GM19324 (cell line): Measurements from ENCODE around the gene MAPK8.

ENCODE experiments used
- ATAC-seq: cut with Tn5 transposase; IDR thresholded peaks from one replicate; pipeline ENCODE4 v1.9.1; 2021; ENCODE audit warnings: mild to moderate bottlenecking, moderate library complexity; ENCODE audit not compliant: unreplicated experiment, low FRiP score

MAPK8 gene

DNA sequence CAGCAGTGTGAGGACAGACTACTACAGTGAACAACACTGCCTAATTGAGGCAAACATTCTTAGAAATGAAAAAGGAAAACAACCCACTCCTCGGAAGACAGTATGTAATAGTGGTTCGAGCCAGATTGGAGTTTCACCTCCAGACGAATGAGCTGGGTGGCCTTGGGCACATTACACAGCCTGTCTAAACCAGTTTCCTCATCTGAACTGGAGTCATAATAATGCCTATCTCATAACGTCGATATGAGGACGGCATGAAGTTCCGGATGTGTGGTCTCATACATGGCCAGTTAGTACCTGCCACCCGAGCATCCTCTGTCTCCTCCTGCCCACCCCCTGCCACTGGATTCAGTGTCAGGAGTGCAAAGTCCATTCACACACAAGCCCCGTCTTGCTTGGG, 16.2 kb upstream of the MAPK8 start:
- ATAC-seq: no peak

DNA sequence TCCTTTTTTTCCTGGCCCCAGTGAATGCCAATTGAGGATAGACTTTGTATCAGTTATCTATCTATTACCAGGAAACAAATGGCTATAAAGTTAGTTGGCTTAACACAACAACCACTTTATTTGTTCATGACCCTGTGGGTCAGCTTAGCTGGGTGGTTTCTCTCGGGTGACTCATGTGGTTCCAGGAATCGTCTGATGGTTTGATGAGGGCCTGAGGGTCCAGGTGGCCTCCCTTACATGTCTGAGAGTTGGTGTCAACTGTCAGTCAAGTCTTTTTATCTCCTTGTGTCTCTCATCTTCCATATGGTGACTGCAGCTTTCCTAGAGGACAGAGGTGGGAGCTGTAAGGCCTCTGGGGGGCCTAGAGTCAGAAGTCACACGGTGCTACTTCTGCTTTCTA, 15.3 kb upstream of the MAPK8 start:
- no peak for ATAC-seq

DNA sequence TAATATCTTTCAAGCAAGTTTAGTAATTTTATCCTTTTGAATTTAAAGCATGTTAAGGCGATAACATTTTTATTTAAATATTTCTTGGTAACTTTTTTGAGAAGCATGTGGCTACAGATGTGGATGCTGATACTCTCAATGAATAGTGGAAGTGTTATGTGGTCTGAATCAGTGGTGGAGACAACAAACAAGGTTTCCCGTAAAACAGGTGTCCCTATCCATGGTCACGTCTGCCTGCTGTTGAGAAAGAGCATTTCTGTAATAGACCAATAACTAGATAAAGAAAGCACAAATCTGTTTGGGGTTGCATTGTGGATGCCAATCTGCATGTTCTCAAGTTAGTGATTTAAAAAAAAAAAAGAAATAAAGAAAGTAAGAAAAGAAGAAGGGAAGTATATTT, 13.9 kb upstream of the MAPK8 start:
- no peak for ATAC-seq

DNA sequence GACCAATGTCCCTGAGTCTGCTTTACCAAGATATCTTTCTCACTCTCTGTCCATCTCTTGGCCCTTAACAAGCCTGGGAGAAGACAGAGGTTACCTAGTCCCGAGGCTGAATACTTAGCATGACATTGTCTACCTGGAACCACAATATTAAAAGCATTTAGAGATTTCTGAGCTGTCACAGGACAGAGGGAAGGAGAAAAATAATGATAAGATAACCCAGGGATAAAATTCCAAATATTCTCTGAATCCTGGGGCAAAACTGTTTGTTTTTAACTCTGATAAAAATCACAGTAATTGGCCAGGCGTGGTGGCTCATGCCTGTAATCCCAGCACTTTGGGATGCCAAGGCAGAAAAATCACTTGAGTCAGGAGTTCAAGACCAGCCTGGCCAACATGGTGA, 12.0 kb upstream of the MAPK8 start:
- no peak for ATAC-seq

DNA sequence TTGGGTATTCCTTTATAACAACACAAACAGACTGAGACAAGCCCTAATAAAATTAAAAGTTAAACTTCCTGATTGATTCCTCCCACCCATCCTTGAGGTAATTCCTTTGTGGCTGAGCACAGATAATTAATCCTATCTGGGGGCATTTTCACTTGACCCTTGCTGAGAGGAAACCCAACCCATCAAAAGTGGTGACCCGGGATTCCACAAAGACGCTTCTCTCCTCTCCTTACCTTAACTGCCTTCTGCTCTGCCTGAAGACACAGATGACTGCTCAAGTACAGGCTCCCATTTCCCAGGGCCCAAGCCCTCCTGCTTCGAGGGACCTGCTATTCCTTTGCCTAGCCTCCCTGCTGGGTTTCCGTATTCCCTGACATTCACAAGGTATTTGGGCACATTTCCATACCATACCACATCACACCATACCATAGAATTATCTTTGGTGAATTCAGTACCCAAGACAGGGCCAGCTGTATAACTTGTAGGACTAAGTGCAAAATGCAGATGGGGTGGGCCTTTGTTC, 9.8 kb upstream of the MAPK8 start:
- no peak for ATAC-seq

DNA sequence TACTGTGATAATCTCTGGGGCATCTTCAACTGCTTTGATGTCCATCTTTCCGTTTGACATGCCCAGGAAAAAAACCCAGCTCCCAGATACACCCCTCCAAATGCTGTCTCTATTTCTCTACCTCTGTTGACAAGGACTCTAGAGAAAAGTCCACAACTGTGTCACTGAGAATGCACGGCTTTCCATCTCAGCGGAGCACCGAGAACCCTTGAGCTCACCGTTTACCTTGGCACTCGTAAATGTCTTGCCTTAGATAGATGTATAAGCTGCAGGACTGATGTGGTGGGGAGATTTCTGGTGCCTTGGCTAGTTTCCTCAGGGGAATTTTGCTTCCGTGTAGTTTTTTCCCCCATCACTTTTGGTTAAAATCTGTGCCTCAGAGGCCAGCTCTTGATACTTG, 7.4 kb upstream of the MAPK8 start:
- no peak for ATAC-seq

DNA sequence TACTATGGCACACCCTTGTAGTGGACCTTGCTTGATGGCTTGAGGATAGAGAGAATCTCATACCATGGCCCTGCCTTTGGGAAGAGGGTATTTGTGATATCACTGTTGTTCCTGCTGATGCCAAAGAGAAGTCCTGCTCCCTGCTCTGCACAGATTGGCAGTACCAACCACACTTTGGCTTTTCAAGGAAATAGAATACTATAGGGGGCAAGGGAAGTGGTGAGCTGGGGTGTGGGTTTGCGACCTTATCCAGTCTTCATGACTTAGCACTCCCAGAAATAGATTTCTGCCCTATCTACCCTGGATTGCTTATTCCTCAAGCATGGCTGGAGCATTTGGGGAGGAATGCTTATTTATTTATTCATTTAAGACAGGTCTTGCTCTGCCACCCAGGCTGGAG, 6.8 kb upstream of the MAPK8 start:
- ATAC-seq: no peak

DNA sequence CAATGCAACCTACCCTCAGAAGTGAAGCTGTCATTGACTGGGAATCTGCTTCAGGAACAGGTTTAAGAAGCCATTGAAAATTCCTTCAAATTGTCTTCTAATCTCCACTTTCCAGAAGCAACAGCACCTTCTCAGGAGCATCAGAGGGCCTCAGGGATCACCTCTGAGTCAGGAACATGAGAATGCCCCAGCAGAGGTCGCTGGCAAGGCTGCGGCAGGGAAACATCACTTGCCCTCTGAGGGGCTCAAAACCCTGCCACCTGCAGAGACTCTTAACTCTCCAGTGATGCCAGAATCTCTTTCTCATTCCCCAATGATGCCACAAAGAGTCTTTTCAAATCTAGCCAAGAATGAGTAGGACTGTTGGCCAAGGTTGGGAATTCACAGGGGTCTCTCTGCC, 5.9 kb upstream of the MAPK8 start:
- ATAC-seq: no peak

DNA sequence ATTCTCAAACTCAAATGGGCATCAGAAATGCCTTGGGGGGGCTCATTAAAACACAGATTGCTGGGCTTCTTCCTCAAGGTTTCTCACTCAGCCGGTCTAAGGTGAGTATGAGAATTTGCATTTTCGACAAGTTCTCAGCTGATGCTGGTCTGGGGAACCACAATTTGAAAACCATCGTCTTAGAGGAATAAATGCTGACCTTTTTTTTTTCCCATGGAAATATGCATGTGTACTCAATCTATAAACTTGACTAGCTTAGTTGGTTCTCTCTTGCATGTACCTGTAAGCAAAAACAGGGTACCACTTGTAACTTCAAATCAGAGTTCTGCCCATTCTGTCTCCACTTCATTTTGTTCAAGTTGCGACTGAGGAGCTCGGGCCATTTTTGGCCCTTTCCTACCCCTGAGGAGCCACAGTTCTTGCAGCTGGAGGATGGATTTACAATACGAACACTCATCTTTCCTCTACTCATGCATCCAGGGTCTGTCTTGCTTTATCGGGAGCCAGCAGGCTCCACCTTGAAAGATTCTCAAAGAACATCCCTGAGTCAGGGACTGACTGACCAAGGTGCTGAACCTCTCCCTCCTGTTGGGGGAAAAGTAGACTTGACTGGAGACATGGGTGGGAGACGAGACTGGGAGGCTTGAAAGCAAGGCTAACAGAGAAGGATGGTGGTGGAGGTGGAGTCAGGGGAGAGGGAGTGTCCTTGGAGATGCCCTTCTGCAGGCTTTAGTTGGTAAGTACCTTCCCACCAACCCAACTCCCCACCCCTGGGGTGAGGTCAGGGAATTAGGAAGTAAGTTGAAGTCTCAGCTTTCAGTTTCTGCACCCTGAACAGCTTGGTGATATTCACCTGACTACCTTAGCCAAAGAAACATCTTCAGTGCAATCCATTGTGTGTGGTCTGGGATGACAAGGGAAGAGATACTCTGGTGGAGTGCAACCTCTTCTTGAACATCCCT, 3.7 kb upstream of the MAPK8 start:
- no peak for ATAC-seq

DNA sequence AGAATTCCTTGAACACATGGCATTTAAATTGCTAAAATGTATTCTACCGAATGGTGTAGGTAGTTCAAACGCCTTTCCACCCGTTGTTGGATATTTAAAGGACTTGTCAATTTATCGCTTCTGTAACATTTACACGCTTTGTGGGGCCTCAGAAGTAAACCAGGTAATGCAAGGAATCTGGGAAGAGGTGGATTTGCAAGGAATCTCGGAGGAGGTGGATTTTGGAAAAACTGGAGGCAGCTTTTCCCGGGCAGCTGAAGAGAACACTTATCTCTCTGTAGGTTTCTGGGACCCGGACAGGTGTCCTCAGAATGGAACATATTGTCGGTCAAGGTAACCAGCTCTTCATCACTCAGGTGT, 592 bp upstream of the MAPK8 start:
- no peak for ATAC-seq

DNA sequence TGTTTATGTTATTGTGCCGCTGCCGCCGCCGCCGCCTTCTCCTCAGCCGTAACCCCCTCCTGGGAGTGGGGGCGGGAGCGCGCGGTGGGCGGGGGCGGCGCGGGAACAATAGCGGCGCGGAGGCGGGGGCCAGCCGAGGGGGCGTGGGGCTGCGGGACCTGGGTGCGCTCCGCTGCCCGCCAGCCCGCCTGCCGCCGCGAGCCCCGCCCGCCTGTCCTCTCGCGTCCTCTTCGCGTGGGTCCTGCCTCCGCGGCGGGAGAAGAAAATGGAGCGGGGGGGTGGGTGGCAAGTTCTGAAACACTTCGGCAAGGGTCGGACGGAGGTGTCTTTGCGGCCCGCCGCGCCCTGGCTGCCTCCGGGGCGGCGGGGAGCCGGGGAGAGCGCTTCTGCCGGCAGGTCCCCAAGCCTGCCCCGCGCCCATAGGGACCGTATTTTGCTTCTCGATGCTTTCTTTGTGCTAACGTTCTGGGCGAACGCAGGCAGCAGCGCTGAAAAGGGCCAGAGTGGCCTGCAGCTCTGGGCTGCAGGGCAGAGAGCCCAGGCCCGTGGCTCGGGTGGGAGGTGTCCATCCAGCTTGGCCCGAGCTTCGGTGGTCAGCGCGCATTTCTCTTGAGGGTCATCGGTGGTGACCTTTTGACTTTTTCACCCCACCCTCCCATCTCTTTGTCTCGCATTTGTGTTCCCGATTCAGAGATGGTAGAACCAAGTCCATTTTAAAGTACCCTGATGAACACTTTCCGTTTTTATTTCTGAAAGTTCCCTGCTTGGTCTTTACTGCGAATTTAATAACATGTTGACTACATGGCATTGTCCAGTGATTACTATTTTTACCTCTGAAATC, 613 bp downstream of the MAPK8 start:
- ATAC-seq: peak; percentile 51

DNA sequence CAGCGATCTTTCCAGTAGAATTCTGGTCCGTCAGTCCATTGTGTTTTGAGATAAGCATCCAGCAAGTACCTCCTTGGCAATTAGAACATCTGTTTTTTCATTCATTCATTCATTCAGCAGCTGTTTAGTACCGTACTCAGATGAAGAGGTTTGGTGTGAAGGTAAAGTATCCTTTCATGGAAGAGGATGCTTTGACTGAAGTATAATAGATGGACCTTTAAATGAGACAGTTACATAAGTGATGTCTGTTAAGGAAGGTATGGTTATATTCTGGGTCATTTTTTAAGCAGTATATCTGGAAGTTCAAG, 1.2 kb downstream of the MAPK8 start:
- ATAC-seq: no peak

DNA sequence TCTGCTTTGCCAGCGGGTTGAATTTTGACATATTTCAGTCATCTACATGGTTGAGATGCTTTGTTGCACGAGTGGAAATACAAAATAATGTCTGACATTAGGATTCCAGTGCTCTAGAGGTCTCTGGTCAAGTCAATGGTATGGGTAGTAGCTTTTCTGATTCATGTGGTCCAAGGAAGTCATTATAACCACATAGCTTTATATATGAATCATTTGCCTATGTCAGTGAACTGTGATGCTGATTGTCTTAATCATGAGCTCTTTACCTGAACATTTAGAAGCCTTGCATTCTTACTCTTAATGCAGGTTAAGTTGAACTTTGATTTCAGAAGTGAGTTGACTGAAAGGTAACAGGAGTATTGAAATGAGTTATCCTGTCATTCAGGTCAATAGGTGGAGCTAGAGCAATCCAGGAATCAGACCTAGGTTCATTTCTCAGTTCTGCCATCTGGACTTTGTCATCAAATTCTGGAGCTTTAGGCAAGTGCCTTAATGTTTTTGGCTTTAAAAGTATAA, 3.3 kb downstream of the MAPK8 start:
- no peak for ATAC-seq

DNA sequence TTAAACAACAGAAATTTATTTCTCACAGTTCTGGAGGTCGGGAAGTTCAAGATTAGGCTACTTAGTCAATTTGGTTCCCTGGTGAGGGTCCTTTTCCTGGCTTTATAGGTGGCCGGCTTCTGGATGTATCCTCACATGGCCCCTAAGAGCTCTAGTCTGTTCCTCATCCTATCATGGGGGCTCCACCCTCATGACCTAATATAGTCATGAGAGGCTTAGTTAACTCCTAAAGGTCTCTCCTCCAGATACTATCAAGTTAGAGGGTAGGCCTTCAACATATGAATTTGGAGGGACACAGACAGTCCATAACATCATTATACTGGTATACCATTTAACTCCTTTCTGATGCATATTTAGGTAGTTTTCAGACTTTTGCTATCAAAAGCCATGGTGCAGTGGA, 7.6 kb downstream of the MAPK8 start:
- ATAC-seq: no peak

DNA sequence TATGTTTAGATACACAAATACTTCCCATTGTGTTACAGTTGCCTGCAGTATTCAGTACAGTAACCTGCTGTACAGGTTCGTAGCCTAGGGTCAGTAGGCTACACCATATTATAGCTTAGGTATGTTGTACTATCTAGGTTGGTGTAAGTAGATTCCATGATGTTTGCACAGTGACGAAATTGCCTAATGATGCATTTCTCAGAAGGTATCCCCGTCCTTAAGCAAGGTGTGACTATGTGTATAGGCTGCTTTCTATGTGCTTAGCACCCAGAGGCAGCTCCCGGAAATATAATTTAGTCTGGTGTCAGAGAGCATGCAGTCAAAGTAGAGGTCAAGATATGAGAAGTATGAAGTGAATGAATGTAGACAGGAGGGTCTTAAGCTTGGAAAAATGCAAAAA, 9.8 kb downstream of the MAPK8 start:
- no peak for ATAC-seq

DNA sequence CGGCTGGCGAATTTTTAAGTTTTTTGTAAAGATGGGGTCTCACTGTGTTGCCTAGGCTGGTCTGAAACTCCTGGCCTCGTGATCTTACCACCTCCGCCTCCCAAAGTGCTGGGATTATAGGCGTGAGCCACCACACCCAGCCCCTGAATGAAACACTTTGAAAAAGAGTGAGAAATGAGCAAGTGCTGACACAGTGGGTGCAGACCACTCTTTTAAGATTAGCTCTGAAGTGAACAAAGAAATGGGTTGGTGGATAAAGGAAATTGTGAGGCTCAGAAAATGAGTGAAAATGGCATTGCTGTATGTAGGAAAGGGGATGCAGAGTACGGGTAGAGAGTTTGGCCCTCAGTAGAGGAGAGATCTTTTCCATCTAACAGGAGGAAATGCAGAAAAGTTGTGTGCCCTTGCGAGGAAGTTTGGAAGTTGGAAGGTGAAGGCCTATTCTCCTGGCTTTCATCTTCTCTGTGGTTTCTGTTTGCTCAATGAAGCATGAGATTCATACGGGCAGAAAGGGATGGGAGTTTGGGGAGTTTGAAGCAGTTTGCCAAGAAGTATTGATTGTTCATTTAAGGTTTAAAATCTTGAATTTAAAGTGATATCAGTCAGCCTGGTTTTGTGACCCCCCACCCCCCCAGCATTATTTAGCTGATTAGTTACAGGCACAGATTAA, 11.0 kb downstream of the MAPK8 start:
- ATAC-seq: no peak

DNA sequence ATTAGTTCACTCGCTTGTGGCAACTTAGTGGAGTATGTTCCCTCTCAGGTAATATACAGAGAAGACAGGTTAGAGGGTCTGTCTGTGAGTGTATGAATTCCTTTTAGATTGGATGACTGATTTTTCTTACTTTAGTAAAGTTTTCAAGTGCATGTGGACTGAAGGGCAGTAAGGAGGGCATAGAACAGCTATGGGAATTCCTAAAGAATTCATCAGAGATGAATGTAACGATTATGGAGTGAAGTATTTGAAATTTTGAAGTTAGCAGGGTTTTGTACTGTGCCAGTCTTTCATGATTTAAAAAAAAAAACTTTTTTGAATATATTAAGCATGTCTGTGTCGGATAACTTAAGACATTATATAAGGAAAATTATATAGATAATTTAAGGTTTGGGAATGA, 15.5 kb downstream of the MAPK8 start:
- ATAC-seq: no peak

DNA sequence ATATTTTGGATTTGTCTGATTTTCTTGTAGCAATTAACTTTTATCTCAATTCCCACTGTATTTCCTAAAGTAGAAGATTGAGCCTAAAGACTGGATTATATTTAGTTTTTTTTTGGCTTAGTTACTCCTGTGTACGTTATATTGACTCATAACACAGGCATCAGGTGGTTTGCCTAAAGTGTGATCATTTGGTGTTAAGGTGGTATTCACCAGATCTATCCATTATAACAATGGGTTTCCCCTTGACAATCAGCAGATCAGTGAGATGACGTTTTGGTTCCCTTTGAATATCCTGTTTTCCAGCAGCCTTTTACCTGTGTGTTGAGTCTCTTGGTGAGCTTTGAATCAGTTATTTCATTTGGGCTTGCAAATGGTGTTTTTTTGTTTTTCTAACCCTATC, 18.1 kb downstream of the MAPK8 start:
- ATAC-seq: no peak

DNA sequence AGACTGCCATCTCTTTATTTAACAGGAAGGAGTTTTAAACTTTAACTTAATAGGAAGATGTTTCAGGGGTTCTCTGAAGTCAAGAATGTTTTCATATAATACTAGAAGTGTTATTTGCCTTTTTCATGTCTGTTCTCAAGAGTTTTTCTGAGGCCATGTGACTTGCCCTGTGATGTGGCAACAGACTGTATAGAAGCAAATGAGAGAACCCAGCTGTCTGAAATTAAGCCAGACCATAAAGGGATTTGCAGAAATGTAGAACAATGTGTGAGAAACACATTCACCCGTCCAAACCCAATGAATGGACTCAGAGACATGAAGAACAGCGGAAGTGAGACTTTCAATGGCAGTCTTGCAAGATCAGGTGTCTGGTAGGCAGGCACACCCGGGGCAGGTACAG, 23.8 kb downstream of the MAPK8 start:
- no peak for ATAC-seq

DNA sequence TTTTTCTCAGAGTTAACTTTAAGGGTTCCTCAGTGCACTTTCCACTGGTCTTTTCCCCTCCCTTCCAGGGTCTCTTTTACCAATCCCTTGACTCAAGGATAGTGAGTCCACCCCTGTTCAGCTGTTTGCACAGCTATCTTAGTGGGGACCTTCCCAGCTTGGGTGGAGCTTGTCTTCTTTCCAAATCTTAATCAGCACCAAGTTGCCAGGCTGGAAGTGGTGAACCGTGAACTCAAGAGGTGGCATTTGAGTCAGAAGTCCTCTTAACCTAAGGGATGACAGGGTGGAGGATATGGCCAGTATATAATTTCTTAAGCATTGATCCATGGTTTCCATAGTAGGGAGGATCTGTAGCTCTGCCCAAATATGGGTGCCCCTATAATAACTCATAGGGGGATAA, 25.0 kb downstream of the MAPK8 start:
- no peak for ATAC-seq
